H1 (cell line): ENCODE measurements around the gene PARD3. TPM values are rescaled to one million over a fixed set of nuclear protein-coding genes. Genes with fewer than 3 reads are reported as not detected.

Experiments
- CTCF ChIA-PET: fragments of 300-600 bp; sonication (Branson Sonifier 250); formaldehyde crosslinking; loops from one replicate; lab custom pipeline; 2021; ENCODE audit not compliant: partially characterized antibody; lab: Charles Lee
- POLR2A ChIA-PET: fragments of 300-600 bp; sonication (Branson Sonifier 250); formaldehyde crosslinking; loops from one replicate; lab custom pipeline; 2021; ENCODE audit warnings: inconsistent platforms; ENCODE audit not compliant: partially characterized antibody; lab: Charles Lee
- DNase-seq, 2 experiments: peaks; one replicate each; pipeline versions ENCODE4 v3.0.0 to v3.0.0-alpha.2; 2010 to 2022; ENCODE audit warnings: low spot score in 2 of 2, low read depth in 1 of 2, mixed read lengths in 1 of 2
- FAIRE-seq: peaks from 2 replicates; lab custom pipeline; 2011; peaks lifted over from hg19 to GRCh38; lab: Jason Lieb, UNC
- H2AFZ ChIP-seq: 2 replicates; pipeline ENCODE4 v1.8.1; 2012; ENCODE audit warnings: low read length, inconsistent platforms
- H2AK5ac ChIP-seq: 2 replicates; pipeline ENCODE4 v1.6.1; 2013; ENCODE audit warnings: low read depth, low read length
- H2BK120ac ChIP-seq: replicated peaks from 2 replicates; pipeline ENCODE3; 2013; ENCODE audit warnings: low read depth, low read length, inconsistent platforms
- H2BK12ac ChIP-seq: 2 replicates; pipeline ENCODE4 v1.6.1; 2013; ENCODE audit warnings: low read depth, low read length
- H2BK15ac ChIP-seq: 2 replicates; pipeline ENCODE4 v1.6.1; 2013; ENCODE audit warnings: low read length
- H2BK20ac ChIP-seq: 2 replicates; pipeline ENCODE4 v1.6.1; 2013; ENCODE audit warnings: low read length
- H2BK5ac ChIP-seq: 2 replicates; pipeline ENCODE4 v1.6.1; 2013; ENCODE audit warnings: low read depth, low read length
- H3K14ac ChIP-seq: 2 replicates; pipeline ENCODE4 v1.6.1; 2013; ENCODE audit warnings: inconsistent platforms; ENCODE audit not compliant: insufficient read length
- H3K18ac ChIP-seq: 2 replicates; pipeline ENCODE4 v1.6.1; 2013; ENCODE audit warnings: low read length; ENCODE audit errors: extremely low read depth
- H3K23ac ChIP-seq: 2 replicates; pipeline ENCODE4 v1.6.1; 2013; ENCODE audit warnings: inconsistent platforms; ENCODE audit not compliant: insufficient read length
- H3K23me2 ChIP-seq: 2 replicates; pipeline ENCODE4 v1.6.1; 2013; ENCODE audit warnings: low read depth, low read length
- H3K27ac ChIP-seq: 2 replicates; pipeline ENCODE4 v1.6.1; 2011; ENCODE audit warnings: low read depth, low read length, inconsistent platforms
- H3K27me3 ChIP-seq, 4 experiments: replicated peaks in 1 of 4; 1 replicate in 1 of 4; 2 replicates in 3 of 4; pipeline versions ENCODE4 v1.6.1 to v1.8.1; 2011 to 2013; ENCODE audit warnings: low read length in 3 of 4, mild to moderate bottlenecking in 3 of 4, inconsistent platforms in 2 of 4, mixed read lengths in 2 of 4, moderate library complexity in 1 of 4; ENCODE audit not compliant: control insufficient read depth in 3 of 4, insufficient read depth in 3 of 4; ENCODE audit errors: extremely low read depth in 1 of 4
- H3K36me3 ChIP-seq, 4 experiments: 2 replicates each; pipeline versions ENCODE4 v1.6.1 to v1.8.1; 2011 to 2013; ENCODE audit warnings: mild to moderate bottlenecking in 4 of 4, low read length in 3 of 4, moderate library complexity in 2 of 4, control low read depth in 1 of 4, inconsistent platforms in 1 of 4; ENCODE audit not compliant: insufficient read depth in 4 of 4, control insufficient read depth in 2 of 4
- H3K4ac ChIP-seq: replicated peaks from 2 replicates; pipeline ENCODE3; 2013; ENCODE audit warnings: low read length, low read depth, mixed read lengths, inconsistent platforms; ENCODE audit not compliant: insufficient read length
- H3K4me1 ChIP-seq, 4 experiments: replicated peaks in 1 of 4; 1 replicate in 1 of 4; 2 replicates in 3 of 4; pipeline versions ENCODE4 v1.6.1 to v1.8.1; 2011 to 2013; ENCODE audit warnings: low read length in 3 of 4, inconsistent platforms in 2 of 4, mixed read lengths in 1 of 4; ENCODE audit not compliant: insufficient read depth in 4 of 4, control insufficient read depth in 3 of 4
- H3K4me2 ChIP-seq, 2 experiments: 2 replicates each; pipeline versions ENCODE4 v1.6.1 to v1.8.1; 2011 to 2013; ENCODE audit warnings: low read depth in 2 of 2, low read length in 2 of 2, control low read depth in 1 of 2, inconsistent platforms in 1 of 2, mild to moderate bottlenecking in 1 of 2; ENCODE audit not compliant: insufficient read depth in 1 of 2
- H3K4me3 ChIP-seq, 4 experiments: fragments of 200-600, 300-600 bp in 1 of 4; sonication (generic), shearing (Covaris generic), sonication (Bioruptor Twin) in 1 of 4; 2 replicates each; pipeline versions ENCODE4 v1.5.1 to v1.8.1; 2011 to 2016; ENCODE audit warnings: low read length in 4 of 4, low read depth in 3 of 4, control low read depth in 2 of 4, inconsistent platforms in 2 of 4, mild to moderate bottlenecking in 2 of 4, mixed read lengths in 1 of 4, moderate library complexity in 1 of 4; ENCODE audit not compliant: insufficient read depth in 2 of 4; ENCODE audit errors: extremely low read depth in 1 of 4
- H3K56ac ChIP-seq: replicated peaks from 2 replicates; pipeline ENCODE3; 2013; ENCODE audit warnings: low read depth, mild to moderate bottlenecking, mixed read lengths, low read length, inconsistent platforms; ENCODE audit not compliant: insufficient read length
- H3K79me1 ChIP-seq: 2 replicates; pipeline ENCODE4 v1.6.1; 2013; ENCODE audit warnings: low read depth, low read length, control low read depth
- H3K79me2 ChIP-seq, 2 experiments: 2 replicates each; pipeline versions ENCODE4 v1.6.1 to v1.8.1; 2012 to 2013; ENCODE audit warnings: low read length in 2 of 2, mild to moderate bottlenecking in 2 of 2, inconsistent platforms in 1 of 2; ENCODE audit not compliant: insufficient read depth in 2 of 2, control insufficient read depth in 1 of 2
- H3K9ac ChIP-seq, 4 experiments: replicated peaks in 1 of 4; 1 replicate in 1 of 4; 2 replicates in 3 of 4; pipeline versions ENCODE4 v1.6.1 to v1.8.1; 2011 to 2013; ENCODE audit warnings: low read depth in 3 of 4, low read length in 3 of 4, control low read depth in 2 of 4, mild to moderate bottlenecking in 2 of 4, moderate library complexity in 2 of 4, inconsistent platforms in 1 of 4; ENCODE audit errors: extremely low read depth in 1 of 4
- H3K9me3 ChIP-seq, 2 experiments: 2 replicates each; pipeline versions ENCODE4 v1.6.1 to v1.8.1; 2012 to 2013; ENCODE audit warnings: mild to moderate bottlenecking in 2 of 2, moderate library complexity in 2 of 2, control low read depth in 1 of 2, inconsistent platforms in 1 of 2, low read depth in 1 of 2, low read length in 1 of 2, mixed read lengths in 1 of 2; ENCODE audit not compliant: insufficient read depth in 2 of 2
- H4K20me1 ChIP-seq, 2 experiments: replicated peaks in 1 of 2; 2 replicates each; pipeline versions ENCODE3 to v1.8.1; 2011 to 2013; ENCODE audit warnings: inconsistent platforms in 2 of 2, low read length in 2 of 2, mild to moderate bottlenecking in 1 of 2; ENCODE audit not compliant: insufficient read depth in 2 of 2, control insufficient read depth in 1 of 2
- H4K5ac ChIP-seq: 2 replicates; pipeline ENCODE4 v1.6.1; 2013; ENCODE audit warnings: low read length, low read depth, mixed read lengths, inconsistent platforms; ENCODE audit not compliant: insufficient read length
- H4K8ac ChIP-seq: 2 replicates; pipeline ENCODE4 v1.8.0; 2013; ENCODE audit warnings: mild to moderate bottlenecking, moderate library complexity, low read length, inconsistent platforms; ENCODE audit not compliant: insufficient read depth; ENCODE audit errors: extremely low read depth
- H4K91ac ChIP-seq: replicated peaks from 2 replicates; pipeline ENCODE3; 2013; ENCODE audit warnings: low read length, mixed read lengths, inconsistent platforms; ENCODE audit not compliant: insufficient read length
- CBX8 ChIP-seq: fragments of 300-800, 300-1000 bp; sonication (generic); IDR thresholded peaks from 2 replicates; pipeline ENCODE4 v1.7.1; 2016; ENCODE audit warnings: low read depth, low read length, borderline replicate concordance
- TAF1 ChIP-seq: IDR thresholded peaks from 2 replicates; pipeline ENCODE4 v1.6.1; 2011; ENCODE audit warnings: mild to moderate bottlenecking, low read depth, low read length
- WGBS, 2 experiments: shearing (Covaris generic) in 1 of 2; methylation state at CpG; one replicate each; pipeline versions ENCODE4 v1.1.6 to v1.1.7; 2013 to 2015; ENCODE audit warnings: low lambda C conversion rate in 2 of 2, mixed read lengths in 2 of 2, inconsistent platforms in 1 of 2, low coverage in 1 of 2, missing lambda C conversion rate in 1 of 2; ENCODE audit not compliant: insufficient replicate concordance in 2 of 2, insufficient coverage in 1 of 2, insufficient read length in 1 of 2; ENCODE audit errors: extremely low coverage in 1 of 2, missing lambda C conversion rate in 1 of 2; 5-methylcytosine and 5-hydroxymethylcytosine counted together
- polyA plus RNA-seq, 7 experiments: library from polyadenylated mRNA; depleted of rRNA in 3 of 7; stranded (reverse) in 5 of 7; unstranded in 2 of 7; fragments of >200 nt in 5 of 7; fragments of 200-250 nt in 2 of 7; gene quantifications; 1 replicate in 5 of 7; 2 replicates in 1 of 7; 4 replicates in 1 of 7; pipeline versions ENCODE4 v1.2.1 to v1.2.3, GENCODE V29; 2011 to 2013; ENCODE audit warnings: missing spikeins in 2 of 7, mixed read lengths in 2 of 7
- total RNA-seq: library from RNA; stranded (reverse); fragmentation: NEBNext Ultra II Directional; extraction: Animal tissue kit (Norgen Biotek cat#: 25700); gene quantifications from 2 replicates; pipeline ENCODE4 v1.2.1, GENCODE V29; 2021

The PARD3 gene
- total and polyA plus RNA-seq, 2 of the 8 experiments (the other 6 are each of a cell fraction or from before 2014, with no cell fraction given): 19.7 to 49.1 TPM

- no peak for TF ChIP-seq TAF1
- no peak for TF ChIP-seq CBX8
- no peak for FAIRE-seq
Measured at GRCh38 chr10:34075254-34075926, 739.7 kb downstream of the PARD3 start.

More at GRCh38 chr10:34075254-34075926, 739.7 kb downstream of the PARD3 start:
- WGBS, 2 experiments: 87% methylated on average over 6 of the region's 6 CpGs; no CpG with 5 or more reads in 1 of the 2 experiments
- Histone ChIP-seq H3K9me3 (peaks cover 0 to 2% of the 10 kb centered on the region in 2 experiments; a peak in 1 of 4 replicates), H3K79me2 (no peaks in the 10 kb centered on the region), H2BK12ac (no peak overlapping the region), H3K27ac (no peak overlapping the region), H3K4me1 (no peaks in the 10 kb centered on the region), H2AFZ (no peak overlapping the region), H3K14ac (no peak overlapping the region), H3K18ac (no peak overlapping the region), H2BK20ac (no peak overlapping the region), H3K9ac (no peak overlapping the region), H3K4ac (no peak overlapping the region), H3K4me2 (no peak overlapping the region), H3K4me3 (no peak overlapping the region), H4K20me1 (no peaks in the 10 kb centered on the region), H3K27me3 (no peaks in the 10 kb centered on the region; a peak in 1 of 7 replicates), H2AK5ac (no peak overlapping the region), H4K5ac (no peak overlapping the region), H4K91ac (no peak overlapping the region), H3K23ac (no peak overlapping the region), H4K8ac (no peak overlapping the region), H3K36me3 (no peaks in the 10 kb centered on the region), H2BK120ac (no peak overlapping the region), H3K79me1 (no peaks in the 10 kb centered on the region), H2BK15ac (no peak overlapping the region), H3K23me2 (no peaks in the 10 kb centered on the region), H3K56ac (no peak overlapping the region), H2BK5ac (no peak overlapping the region)
- DNase-seq: no peak
- ChIA-PET POLR2A (no interaction called here), CTCF (interaction anchor here (0.6 to 1.8 kb wide), 4 partner anchors 11 to 244 kb away, joined by 3 to 4 read pairs (median 4); no protein-coding TSS in a partner anchor)
